GM04504 (cell line): ENCODE results near the gene CLSTN2.

ENCODE experiments used
- DNase-seq: peaks from one replicate; pipeline ENCODE4 v3.0.0-alpha.2; 2012; ENCODE audit warnings: low read depth

CLSTN2 gene

GRCh38 chr3:140597792-140598191 is 662.8 kb downstream of the CLSTN2 start:
- DNase-seq: no peak

- DNase-seq: no peak
These were observed 664.0 kb downstream of the CLSTN2 start for GRCh38 chr3:140599009-140599408.

GRCh38 chr3:140599496-140599895 is 664.5 kb downstream of the CLSTN2 start:
- no peak for DNase-seq

DNA sequence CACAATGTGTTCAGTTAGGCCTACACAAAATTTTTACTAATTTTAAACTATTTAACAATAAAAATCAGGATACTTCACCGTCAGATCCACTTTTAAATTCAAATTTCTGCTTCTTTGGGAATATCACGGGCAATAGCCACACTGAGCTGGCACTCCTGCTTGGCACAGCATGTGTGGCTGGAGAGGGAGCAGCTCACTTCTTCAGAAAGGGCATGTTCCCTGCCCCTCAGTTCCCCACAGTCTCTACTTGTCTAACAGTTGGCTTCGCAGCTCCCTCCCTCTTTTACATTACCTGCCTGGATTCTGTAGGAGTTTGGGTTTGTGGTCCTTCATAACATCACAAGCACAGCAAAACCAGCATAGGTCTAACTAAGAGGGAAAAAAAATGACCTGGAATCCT is 666.9 kb downstream of the CLSTN2 start:
- DNase-seq: no peak

DNA sequence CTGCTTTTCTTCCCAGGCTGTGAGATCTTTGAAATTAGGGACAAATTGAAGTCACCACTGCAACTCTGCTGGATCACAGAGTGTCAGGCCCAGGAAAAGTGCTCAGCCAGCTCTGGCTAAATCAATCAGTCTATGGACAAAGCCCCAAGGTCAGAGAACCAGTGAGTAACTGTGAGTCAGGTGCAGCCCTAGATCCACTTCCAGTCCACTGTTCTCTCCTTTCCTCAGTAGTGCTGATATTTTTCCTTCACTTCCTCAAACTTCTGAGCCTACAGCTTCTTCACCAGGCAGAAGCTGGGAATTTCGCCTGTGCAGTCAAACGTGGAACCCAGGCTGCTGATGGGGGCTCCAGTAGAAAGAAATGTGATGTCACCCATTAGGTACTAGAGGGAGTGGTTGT is 667.8 kb downstream of the CLSTN2 start:
- no peak for DNase-seq

GRCh38 chr3:140603766-140604165 is 668.8 kb downstream of the CLSTN2 start:
- DNase-seq: no peak

GRCh38 chr3:140610544-140610943 is 675.6 kb downstream of the CLSTN2 start:
- DNase-seq: no peak

DNA sequence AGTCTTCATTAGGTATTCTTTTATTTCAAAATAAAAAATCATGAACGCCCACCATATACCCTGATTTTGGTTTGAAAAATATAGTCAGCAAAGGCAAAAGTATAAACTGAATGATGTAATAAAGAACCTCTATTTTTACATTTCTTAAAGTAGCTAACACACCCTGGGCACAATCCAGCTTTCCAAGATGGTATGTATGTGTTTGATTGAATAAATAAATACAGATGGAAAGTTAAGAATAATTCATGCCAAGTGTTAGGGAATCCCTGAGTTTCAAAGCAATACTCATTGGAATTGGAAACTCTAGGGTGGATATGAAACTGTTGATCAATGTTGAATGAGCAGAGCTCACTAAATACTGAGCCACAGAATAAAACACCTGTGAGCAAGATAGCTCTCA is 679.0 kb downstream of the CLSTN2 start:
- DNase-seq: no peak

GRCh38 chr3:140617135-140617534 is 682.1 kb downstream of the CLSTN2 start:
- no peak for DNase-seq

DNA sequence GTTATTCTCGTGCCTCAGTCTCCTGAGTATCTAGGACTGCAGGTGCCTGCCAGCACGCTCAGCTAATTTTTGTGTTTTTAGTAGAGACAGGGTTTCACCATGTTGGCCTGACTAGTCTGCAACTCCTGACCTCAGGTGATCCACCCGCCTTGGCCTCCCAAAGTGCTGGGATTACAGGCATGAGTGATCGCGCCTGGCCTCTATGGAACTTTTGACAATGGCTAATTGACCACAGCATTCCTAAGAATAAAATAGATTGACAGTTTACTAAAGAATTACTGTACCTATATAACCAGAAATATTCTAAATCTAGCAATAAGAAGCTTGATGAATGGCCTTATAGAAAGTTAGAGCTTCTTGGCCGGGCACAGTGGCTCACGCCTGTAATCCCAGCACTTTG is 691.9 kb downstream of the CLSTN2 start:
- DNase-seq: no peak
